Ovary (tissue), 3 donors: ENCODE results near the gene KIF13A.

Experiments used
- CTCF ChIP-seq, 3 donors: fragments of 450-650 bp in 2 of 3; fragments of 200-600 bp in 1 of 3; IDR thresholded peaks; one replicate each; pipeline versions ENCODE4 v1.5.1 to v1.8.0; 2016 to 2022; ENCODE audit warnings: antibody characterized with exemption in 3 of 3, mild to moderate bottlenecking in 1 of 3
- POLR2A ChIP-seq: fragments of 450-650 bp; IDR thresholded peaks from one replicate; pipeline ENCODE4 v1.6.1; 2017; ENCODE audit warnings: antibody characterized with exemption, mild to moderate bottlenecking, moderate library complexity
- donor health status: DM: no; HTN: no; CAD: no.

GRCh38 chr6:17716221-17716620 is 271.2 kb downstream of the KIF13A start:
- TF ChIP-seq CTCF (IDR thresholded peaks at IDR 0.05) (no peak), POLR2A (no peak)
